ENCODE measurements around the gene TIMP2.

TIMP2 gene

DNA sequence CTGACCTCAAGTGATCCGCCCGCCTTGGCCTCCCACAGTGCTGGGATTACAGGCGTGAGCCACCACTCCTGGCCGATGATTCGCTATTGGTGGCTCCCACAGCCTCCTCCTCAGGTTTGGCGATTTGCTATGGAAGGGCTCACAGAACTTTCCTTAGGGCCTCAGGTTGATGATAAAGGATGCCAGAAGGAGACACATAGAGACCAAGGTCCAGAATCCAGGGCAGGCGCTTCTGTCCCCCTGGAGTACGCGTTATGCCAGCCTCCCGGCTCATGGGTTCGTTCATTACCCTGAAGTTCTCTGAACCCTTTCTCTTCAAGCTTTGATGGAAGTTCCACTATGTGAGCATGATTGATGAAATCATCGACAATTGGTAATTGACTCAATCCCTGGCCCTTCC lies 34.6 kb upstream of the TIMP2 start:
- CTCF ChIA-PET, result interaction anchor here (0.9 to 10.6 kb wide), 2 partner anchors 12 to 108 kb away, joined by 3 to 107 read pairs; no protein-coding TSS in a partner anchor
- no peak overlapping the region for H3K4me3 ChIP-seq (ENCODE audit: low read depth, low read length)
- DNase-seq (ENCODE audit: low read depth, low spot score), result no peak
- TF ChIP-seq, protein P1, sequence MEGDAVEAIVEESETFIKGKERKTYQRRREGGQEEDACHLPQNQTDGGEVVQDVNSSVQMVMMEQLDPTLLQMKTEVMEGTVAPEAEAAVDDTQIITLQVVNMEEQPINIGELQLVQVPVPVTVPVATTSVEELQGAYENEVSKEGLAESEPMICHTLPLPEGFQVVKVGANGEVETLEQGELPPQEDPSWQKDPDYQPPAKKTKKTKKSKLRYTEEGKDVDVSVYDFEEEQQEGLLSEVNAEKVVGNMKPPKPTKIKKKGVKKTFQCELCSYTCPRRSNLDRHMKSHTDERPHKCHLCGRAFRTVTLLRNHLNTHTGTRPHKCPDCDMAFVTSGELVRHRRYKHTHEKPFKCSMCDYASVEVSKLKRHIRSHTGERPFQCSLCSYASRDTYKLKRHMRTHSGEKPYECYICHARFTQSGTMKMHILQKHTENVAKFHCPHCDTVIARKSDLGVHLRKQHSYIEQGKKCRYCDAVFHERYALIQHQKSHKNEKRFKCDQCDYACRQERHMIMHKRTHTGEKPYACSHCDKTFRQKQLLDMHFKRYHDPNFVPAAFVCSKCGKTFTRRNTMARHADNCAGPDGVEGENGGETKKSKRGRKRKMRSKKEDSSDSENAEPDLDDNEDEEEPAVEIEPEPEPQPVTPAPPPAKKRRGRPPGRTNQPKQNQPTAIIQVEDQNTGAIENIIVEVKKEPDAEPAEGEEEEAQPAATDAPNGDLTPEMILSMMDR (IDR thresholded peaks at IDR 0.05; ENCODE audit: insufficient read depth, low read length, missing control alignments), result no peak
- POLR2A ChIA-PET, result no interaction called here

GRCh38 chr17:78958641-78959127 lies 33.5 kb upstream of the TIMP2 start:
- ChIA-PET POLR2A (interaction anchor here (2.3 kb wide), 1 partner anchor 23 kb away, joined by 6 read pairs; no protein-coding TSS in a partner anchor), CTCF (interaction anchor here (0.6 to 10.6 kb wide), 2 partner anchors 13 to 93 kb away, joined by 3 to 107 read pairs; no protein-coding TSS in a partner anchor)
- no peak for DNase-seq (ENCODE audit: low read depth, low spot score)
- TF ChIP-seq, protein P1 (IDR thresholded peaks at IDR 0.05; ENCODE audit: insufficient read depth, low read length, missing control alignments), result no peak
- no peak overlapping the region for H3K4me3 ChIP-seq (ENCODE audit: low read depth, low read length)

DNA sequence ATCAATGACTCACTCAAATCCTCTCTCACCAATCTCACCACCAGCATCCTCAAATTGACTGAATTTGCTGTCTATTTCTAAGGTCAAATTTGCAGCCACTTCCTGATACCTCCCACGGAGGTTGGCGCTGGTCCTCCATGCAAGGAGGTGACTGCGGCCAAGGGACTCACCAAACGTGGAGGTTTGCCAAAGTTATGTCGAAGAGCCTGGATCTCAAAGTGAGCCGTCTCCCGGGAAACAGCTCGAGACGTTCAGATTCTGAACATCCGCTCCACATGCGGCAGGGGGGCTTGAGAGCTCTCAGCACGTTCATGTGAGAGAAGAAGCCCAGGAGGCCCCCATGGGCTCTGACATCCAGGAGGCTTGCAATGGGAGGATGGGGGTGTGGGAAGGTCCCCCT lies 31.9 kb upstream of the TIMP2 start:
- no peak for DNase-seq (ENCODE audit: low read depth, low spot score)
- TF ChIP-seq, protein P1 (IDR thresholded peaks at IDR 0.05; ENCODE audit: insufficient read depth, low read length, missing control alignments), result no peak
- ChIA-PET CTCF (interaction anchor here (1.2 to 10.6 kb wide), 2 partner anchors 15 to 18 kb away, joined by 3 to 107 read pairs; no protein-coding TSS in a partner anchor), POLR2A (interaction anchor here (0.8 to 2.3 kb wide), 2 partner anchors 21 to 23 kb away, joined by 3 to 6 read pairs; no protein-coding TSS in a partner anchor)
- H3K4me3 ChIP-seq (ENCODE audit: low read depth, low read length), result no peak overlapping the region

- DNase-seq (ENCODE audit: low read depth, low spot score), result no peak
- TF ChIP-seq, protein P1 (IDR thresholded peaks at IDR 0.05; ENCODE audit: insufficient read depth, low read length, missing control alignments), result no peak
- no peak overlapping the region for H3K4me3 ChIP-seq (ENCODE audit: low read depth, low read length)
- POLR2A ChIA-PET, result no interaction called here
- CTCF ChIA-PET, result interaction anchor here (1.2 to 10.6 kb wide), 2 partner anchors 15 to 19 kb away, joined by 3 to 107 read pairs; no protein-coding TSS in a partner anchor
Measured at GRCh38 chr17:78956254-78956653, 31.1 kb upstream of the TIMP2 start.

DNA sequence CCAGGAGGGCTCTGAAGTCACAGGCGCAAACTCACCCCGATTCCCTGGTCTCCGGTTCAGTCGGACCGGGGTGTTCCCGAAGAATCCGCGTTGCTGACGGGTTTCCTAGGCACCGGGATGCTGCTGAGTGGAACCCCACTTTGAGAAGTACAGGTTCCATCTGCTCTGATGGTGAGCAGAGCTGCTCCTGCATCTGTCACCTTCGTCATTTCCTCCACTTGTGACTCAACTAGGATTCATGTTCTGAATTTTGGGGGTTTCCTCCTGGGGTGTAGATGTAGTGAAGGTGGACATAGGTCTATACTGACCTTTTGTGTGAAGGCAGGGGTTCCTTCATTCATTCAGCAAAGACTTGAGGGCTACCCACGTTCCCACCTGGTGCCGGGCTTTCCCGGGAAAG lies 29.5 kb upstream of the TIMP2 start:
- TF ChIP-seq, protein P1 (IDR thresholded peaks at IDR 0.05; ENCODE audit: insufficient read depth, low read length, missing control alignments), result no peak
- no peak for DNase-seq (ENCODE audit: low read depth, low spot score)
- CTCF ChIA-PET, result interaction anchor here (6.4 kb wide), 1 partner anchor 17 kb away, joined by 41 read pairs; no protein-coding TSS in a partner anchor
- POLR2A ChIA-PET, result no interaction called here
- no peak overlapping the region for H3K4me3 ChIP-seq (ENCODE audit: low read depth, low read length)

Measured in AG04449 (cell line).